ENCODE measurements around the gene CDC42EP2.

Gene CDC42EP2

GRCh38 chr11:65362320-65362931 is 47.8 kb downstream of the CDC42EP2 start:
- no peak for FAIRE-seq

- FAIRE-seq: no peak
Observed at GRCh38 chr11:65362966-65363365, 48.3 kb downstream of the CDC42EP2 start.

- no peak for FAIRE-seq
Observed at GRCh38 chr11:65363770-65364169, 49.1 kb downstream of the CDC42EP2 start.

- no peak for FAIRE-seq
Observed at GRCh38 chr11:65366340-65366773, 51.7 kb downstream of the CDC42EP2 start.

- FAIRE-seq: no peak
Observed at GRCh38 chr11:65370659-65371049, 56.0 kb downstream of the CDC42EP2 start.
